GM12878 (cell line): ENCODE results near the gene A2ML1.

Experiments
- BRCA1 ChIP-seq: IDR thresholded peaks from 2 replicates; pipeline ENCODE4 v1.6.1; 2011; ENCODE audit warnings: low read depth, low read length, improper control_type of control experiment
- CREB1 ChIP-seq: IDR thresholded peaks from 2 replicates; pipeline ENCODE4 v1.6.1; 2012; ENCODE audit warnings: low read depth, mild to moderate bottlenecking, inconsistent platforms
- RAD21 ChIP-seq: IDR thresholded peaks from 2 replicates; pipeline ENCODE4 v1.6.1; 2011; ENCODE audit warnings: mild to moderate bottlenecking, low read depth, low read length, moderate library complexity; ENCODE audit not compliant: insufficient read depth
- ZNF274 ChIP-seq: IDR thresholded peaks from one replicate; pipeline ENCODE4 v1.8.0; 2011; ENCODE audit not compliant: insufficient read length, insufficient read depth
- TF ChIP-seq, protein P1 (sequence below), 3 experiments: IDR thresholded peaks in 2 of 3; conservative IDR thresholded peaks in 1 of 3; 2 replicates each; pipeline ENCODE4 v1.5.1; 2011; ENCODE audit warnings: low read depth in 3 of 3, low read length in 3 of 3, mild to moderate bottlenecking in 3 of 3, control low read depth in 2 of 3, moderate library complexity in 2 of 3, inconsistent platforms in 1 of 3, mixed read lengths in 1 of 3; ENCODE audit not compliant: control insufficient read depth in 2 of 3, insufficient read depth in 1 of 3; ENCODE audit errors: extremely low read depth in 1 of 3

DNA sequence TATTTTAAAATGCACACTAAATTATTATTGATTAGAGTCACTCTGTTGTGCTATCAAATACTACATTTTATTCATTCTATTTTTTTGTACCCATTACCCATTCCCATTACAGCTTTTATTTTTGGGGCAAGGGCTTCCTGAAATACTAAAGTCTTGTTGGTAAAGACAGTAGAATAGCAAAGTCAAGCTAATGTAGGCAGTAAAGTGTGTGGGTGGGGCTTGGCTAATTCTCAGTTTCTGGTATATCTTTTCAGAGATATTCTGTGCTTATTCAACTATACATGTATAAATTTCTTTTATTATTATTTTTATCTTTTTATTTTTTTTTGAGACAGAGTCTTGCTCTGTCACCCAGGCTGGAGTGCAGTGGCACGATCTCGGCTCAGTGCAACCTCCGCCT, 69.6 kb downstream of the A2ML1 start:
- TF ChIP-seq RAD21 (no peak), CREB1 (no peak), ZNF274 (no peak), BRCA1 (no peak)
- TF ChIP-seq, protein P1, sequence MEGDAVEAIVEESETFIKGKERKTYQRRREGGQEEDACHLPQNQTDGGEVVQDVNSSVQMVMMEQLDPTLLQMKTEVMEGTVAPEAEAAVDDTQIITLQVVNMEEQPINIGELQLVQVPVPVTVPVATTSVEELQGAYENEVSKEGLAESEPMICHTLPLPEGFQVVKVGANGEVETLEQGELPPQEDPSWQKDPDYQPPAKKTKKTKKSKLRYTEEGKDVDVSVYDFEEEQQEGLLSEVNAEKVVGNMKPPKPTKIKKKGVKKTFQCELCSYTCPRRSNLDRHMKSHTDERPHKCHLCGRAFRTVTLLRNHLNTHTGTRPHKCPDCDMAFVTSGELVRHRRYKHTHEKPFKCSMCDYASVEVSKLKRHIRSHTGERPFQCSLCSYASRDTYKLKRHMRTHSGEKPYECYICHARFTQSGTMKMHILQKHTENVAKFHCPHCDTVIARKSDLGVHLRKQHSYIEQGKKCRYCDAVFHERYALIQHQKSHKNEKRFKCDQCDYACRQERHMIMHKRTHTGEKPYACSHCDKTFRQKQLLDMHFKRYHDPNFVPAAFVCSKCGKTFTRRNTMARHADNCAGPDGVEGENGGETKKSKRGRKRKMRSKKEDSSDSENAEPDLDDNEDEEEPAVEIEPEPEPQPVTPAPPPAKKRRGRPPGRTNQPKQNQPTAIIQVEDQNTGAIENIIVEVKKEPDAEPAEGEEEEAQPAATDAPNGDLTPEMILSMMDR (IDR thresholded peaks at IDR 0.05 in 2 of 3, conservative IDR thresholded peaks at IDR 0.05 in 1 of 3; ENCODE audit: control insufficient read depth in 2 of 3, extremely low read depth in 1 of 3, insufficient read depth in 1 of 3, low read depth in 3 of 3, low read length in 3 of 3): no peak
